Endothelial cell of umbilical vein (primary cell): ENCODE results near the gene GLI3. TPM values are rescaled to one million over a fixed set of nuclear protein-coding genes. Genes with fewer than 3 reads are reported as not detected.

ENCODE experiments used
- BruUV-seq: library from RNA; stranded (reverse); fragments of 400-500 nt; replicated peaks from 2 replicates; lab custom pipeline; 2021; lab: Mats Ljungman, UMichigan
- CTCF ChIA-PET: fragments of 300-600, 350-600 bp; sonication (Branson Sonifier 250); formaldehyde crosslinking; loops from one replicate; lab custom pipeline; 2021; ENCODE audit warnings: antibody characterized with exemption, inconsistent platforms; lab: Charles Lee
- POLR2A ChIA-PET: fragments of 300-600, 350-600 bp; sonication (Branson Sonifier 250); formaldehyde crosslinking; loops from one replicate; lab custom pipeline; 2021; ENCODE audit warnings: antibody characterized with exemption, inconsistent platforms; lab: Charles Lee
- DNase-seq: peaks from one replicate; pipeline ENCODE4 v3.0.0-alpha.2; 2011; ENCODE audit warnings: low read depth, low spot score
- FAIRE-seq: peaks from 2 replicates; lab custom pipeline; 2011; peaks lifted over from hg19 to GRCh38; lab: Jason Lieb, UNC
- H2AFZ ChIP-seq: 2 replicates; pipeline ENCODE4 v1.6.0; 2012; ENCODE audit warnings: low read depth, low read length, control low read depth, inconsistent platforms
- H3K27ac ChIP-seq: 2 replicates; pipeline ENCODE4 v1.5.1; 2011; ENCODE audit warnings: low read depth, mild to moderate bottlenecking, control low read depth, low read length, moderate library complexity; ENCODE audit not compliant: insufficient read depth
- H3K27me3 ChIP-seq, 2 experiments: 2 replicates each; pipeline versions ENCODE4 v1.6.0 to v1.6.1; 2011; ENCODE audit warnings: low read length in 2 of 2, mixed read lengths in 1 of 2; ENCODE audit not compliant: control insufficient read depth in 2 of 2, insufficient read depth in 2 of 2
- H3K36me3 ChIP-seq, 2 experiments: 2 replicates in 1 of 2; 3 replicates in 1 of 2; pipeline ENCODE4 v1.5.1; 2011; ENCODE audit warnings: low read length in 2 of 2, mild to moderate bottlenecking in 1 of 2, moderate library complexity in 1 of 2; ENCODE audit not compliant: control insufficient read depth in 2 of 2, insufficient read depth in 2 of 2; ENCODE audit errors: extremely low read depth in 1 of 2
- H3K4me1 ChIP-seq: 3 replicates; pipeline ENCODE4 v1.5.1; 2011; ENCODE audit warnings: mild to moderate bottlenecking, low read length; ENCODE audit not compliant: control insufficient read depth, insufficient read depth; ENCODE audit errors: extremely low read depth
- H3K4me2 ChIP-seq: 2 replicates; pipeline ENCODE4 v1.6.1; 2011; ENCODE audit warnings: low read length, control low read depth, mixed read lengths; ENCODE audit not compliant: insufficient read depth
- H3K4me3 ChIP-seq, 3 experiments: fragments of 200-600 bp in 1 of 3; sonication (generic), shearing (Covaris generic) in 1 of 3; replicated peaks in 1 of 3; 2 replicates each; pipeline ENCODE4 v1.5.1; 2011 to 2016; ENCODE audit warnings: control low read depth in 3 of 3, low read length in 3 of 3, mild to moderate bottlenecking in 2 of 3, inconsistent platforms in 1 of 3, low read depth in 1 of 3, moderate library complexity in 1 of 3; ENCODE audit not compliant: insufficient read depth in 1 of 3
- H3K79me2 ChIP-seq: 2 replicates; pipeline ENCODE4 v1.6.0; 2012; ENCODE audit warnings: low read length, inconsistent platforms; ENCODE audit not compliant: control insufficient read depth, insufficient read depth
- H3K9ac ChIP-seq: replicated peaks from 2 replicates; pipeline ENCODE3; 2011; ENCODE audit warnings: low read length, control low read depth; ENCODE audit not compliant: insufficient read depth; ENCODE audit errors: extremely low read depth
- H3K9me1 ChIP-seq: replicated peaks from 3 replicates; pipeline ENCODE4 v1.6.0; 2011; ENCODE audit warnings: mild to moderate bottlenecking, low read length; ENCODE audit not compliant: control insufficient read depth, insufficient read depth; ENCODE audit errors: extremely low read depth
- H3K9me3 ChIP-seq: replicated peaks from 2 replicates; pipeline ENCODE4 v1.5.1; 2012; ENCODE audit warnings: low read length, inconsistent platforms; ENCODE audit not compliant: control insufficient read depth, insufficient read depth
- H4K20me1 ChIP-seq: replicated peaks from 2 replicates; pipeline ENCODE3; 2011; ENCODE audit warnings: mild to moderate bottlenecking, low read length; ENCODE audit not compliant: control insufficient read depth, insufficient read depth; ENCODE audit errors: extremely low read depth
- EZH2 ChIP-seq: IDR thresholded peaks from 2 replicates; pipeline ENCODE4 v1.6.1; 2012; ENCODE audit warnings: borderline replicate concordance, low read depth, mild to moderate bottlenecking, moderate library complexity, low read length, inconsistent platforms; ENCODE audit not compliant: severe bottlenecking
- FOS ChIP-seq: IDR thresholded peaks from 2 replicates; pipeline ENCODE4 v1.6.1; 2011; ENCODE audit warnings: mild to moderate bottlenecking, low read length, moderate library complexity, borderline replicate concordance; ENCODE audit not compliant: insufficient read depth
- GATA2 ChIP-seq: IDR thresholded peaks from 2 replicates; pipeline ENCODE4 v1.7.0; 2011; ENCODE audit warnings: low read depth, mild to moderate bottlenecking, moderate library complexity, mixed read lengths, low read length; ENCODE audit not compliant: insufficient read length, insufficient read depth
- JUN ChIP-seq: IDR thresholded peaks from 2 replicates; pipeline ENCODE4 v1.6.1; 2011; ENCODE audit warnings: borderline replicate concordance, low read depth; ENCODE audit not compliant: insufficient read length, insufficient read depth
- MAX ChIP-seq: IDR thresholded peaks from 2 replicates; pipeline ENCODE4 v1.6.1; 2011; ENCODE audit not compliant: insufficient read depth, insufficient read length
- MYC ChIP-seq: IDR thresholded peaks from one replicate; pipeline ENCODE4 v1.6.1; 2011; ENCODE audit warnings: mild to moderate bottlenecking, low read depth, low read length
- POLR2A ChIP-seq: IDR thresholded peaks from 2 replicates; pipeline ENCODE4 v1.6.1; 2012; ENCODE audit warnings: low read depth, mild to moderate bottlenecking, control low read depth, low read length
- dilution Hi-C: fragments of 300-500 bp; cut with MboI; formaldehyde crosslinking; loops from one replicate; pipeline ENCODE4 v1.15.0; 2019; ENCODE audit warnings: low sequenced_read_pairs; ENCODE audit not compliant: extremely low pct_ligation_motif_present
- intact Hi-C: fragments of 100-400 bp; cut with micrococcal nuclease; formaldehyde crosslinking; loops from one replicate; pipeline ENCODE4 v1.10.0; 2022
- polyA plus RNA-seq, 4 experiments: library from polyadenylated mRNA; depleted of rRNA in 3 of 4; stranded (reverse) in 3 of 4; unstranded in 1 of 4; fragments of >200 nt; gene quantifications; 2 replicates each; pipeline versions ENCODE4 v1.2.1 to v1.2.3, GENCODE V29; 2011 to 2012; ENCODE audit warnings: missing spikeins in 1 of 4
- total RNA-seq: library from RNA; stranded (reverse); gene quantifications from 2 replicates; pipeline ENCODE4 v1.2.3, GENCODE V29; 2021

The GLI3 gene
- total and polyA plus RNA-seq, 2 donors (not counting 3 experiments of a cell fraction or from before 2014, with no cell fraction given): 6.0 to 24.9 TPM

- FAIRE-seq (no peak), DNase-seq (no peak)
- no peak overlapping the region for H3K4me2 ChIP-seq
- ChIA-PET POLR2A (no interaction called here), CTCF (no interaction called here)
- BruUV-seq: no TSS peak
- no peaks in the 10 kb centered on the region for H3K9me1 ChIP-seq
- H3K27ac ChIP-seq: no peak overlapping the region
- H2AFZ ChIP-seq: no peak overlapping the region
- TF ChIP-seq EZH2: no peak
- TF ChIP-seq MAX: no peak
- no peak for TF ChIP-seq POLR2A
- no peaks in the 10 kb centered on the region for H3K4me1 ChIP-seq
- no peak overlapping the region for H3K9ac ChIP-seq
- H3K4me3 ChIP-seq: no peak overlapping the region
- H3K9me3 ChIP-seq: no peaks in the 10 kb centered on the region
- dilution Hi-C loops (no loop called here), intact Hi-C loops (no loop called here)
- H3K36me3 ChIP-seq: no peaks in the 10 kb centered on the region
- H4K20me1 ChIP-seq: no peaks in the 10 kb centered on the region
- H3K79me2 ChIP-seq: no peaks in the 10 kb centered on the region
- H3K27me3 ChIP-seq: no peaks in the 10 kb centered on the region
These were observed 25.1 kb downstream of the GLI3 start for GRCh38 chr7:42211938-42212337.

GRCh38 chr7:42210779-42211178 lies 26.2 kb downstream of the GLI3 start:
- CTCF ChIA-PET: no interaction called here
- Histone ChIP-seq H3K36me3 (no peaks in the 10 kb centered on the region), H4K20me1 (no peaks in the 10 kb centered on the region), H3K27me3 (no peaks in the 10 kb centered on the region), H3K9me1 (no peaks in the 10 kb centered on the region), H3K27ac (no peak overlapping the region), H3K79me2 (no peaks in the 10 kb centered on the region), H3K4me3 (no peak overlapping the region), H3K4me2 (no peak overlapping the region), H3K9me3 (no peaks in the 10 kb centered on the region), H2AFZ (no peak overlapping the region), H3K4me1 (no peaks in the 10 kb centered on the region), H3K9ac (no peak overlapping the region)
- no peak for DNase-seq
- POLR2A ChIA-PET: no interaction called here
- intact Hi-C loops (no loop called here), dilution Hi-C loops (no loop called here)
- TF ChIP-seq EZH2 (no peak), FOS (no peak), MYC (no peak), JUN (no peak), GATA2 (no peak), MAX (no peak)
- no TSS peak for BruUV-seq
- no peak for FAIRE-seq
